Endometrial microvascular endothelial cells (primary cell): ENCODE data around the gene ULK3. TPM values are rescaled to one million over a fixed set of nuclear protein-coding genes. Genes with fewer than 3 reads are reported as not detected.

Experiments
- in situ Hi-C: cut with HindIII; loops from 2 replicates; pipeline ENCODE4 v1.10.0; 2017; ENCODE audit warnings: low sequenced_read_pairs, low pct_unique_long_range_greater_than_20kb; ENCODE audit errors: inconsistent ontology term
- total RNA-seq: library from RNA; depleted of rRNA; stranded (reverse); fragments of >200 nt; gene quantifications from one replicate; pipeline ENCODE4 v1.2.3, GENCODE V29; 2015; ENCODE audit errors: inconsistent ontology term

Gene ULK3
- total RNA-seq, 1 donor from 2014 or later, result 40.2 TPM

DNA sequence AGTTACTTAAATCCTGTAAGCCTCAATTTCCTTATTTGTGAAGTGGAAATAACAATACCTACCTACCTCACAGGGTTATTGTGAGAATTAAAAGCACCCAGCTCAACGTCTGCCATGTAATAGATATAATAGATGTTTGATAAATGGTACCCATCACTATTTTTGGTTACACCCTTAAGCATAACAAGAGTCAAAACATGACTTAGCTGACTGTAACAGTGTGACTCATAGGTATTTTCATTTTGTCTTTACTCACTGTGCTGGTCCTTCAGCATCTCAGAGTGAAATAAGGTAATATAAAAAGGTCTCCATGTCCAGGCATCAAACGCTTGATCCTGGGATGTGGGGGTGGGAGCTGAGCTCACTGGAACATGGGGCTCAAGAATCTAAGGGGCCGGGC, 13.5 kb downstream of the ULK3 start:
- in situ Hi-C loops, result no loop called here

GRCh38 chr15:74828835-74829234, 14.1 kb downstream of the ULK3 start:
- in situ Hi-C loops, result no loop called here

DNA sequence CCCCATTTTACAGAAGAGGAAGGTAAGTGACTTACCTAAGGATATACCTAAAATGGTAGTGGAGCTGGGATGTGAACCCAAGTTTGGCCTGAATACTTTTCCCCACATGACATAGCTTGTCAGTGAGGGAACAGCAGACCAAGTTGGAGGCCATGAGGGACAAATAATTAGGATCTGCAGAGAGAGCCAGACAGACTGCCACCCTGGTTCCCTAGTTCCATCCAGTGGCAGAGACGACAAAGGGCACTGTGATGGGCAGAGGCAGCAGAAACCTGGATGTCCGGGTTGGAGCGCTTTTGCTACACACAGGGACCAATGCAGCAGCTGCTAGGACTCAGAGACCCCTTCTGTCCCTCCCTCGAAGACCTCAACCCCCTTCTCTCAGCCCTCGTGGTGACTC, 15.3 kb downstream of the ULK3 start:
- in situ Hi-C loops, result no loop called here

DNA sequence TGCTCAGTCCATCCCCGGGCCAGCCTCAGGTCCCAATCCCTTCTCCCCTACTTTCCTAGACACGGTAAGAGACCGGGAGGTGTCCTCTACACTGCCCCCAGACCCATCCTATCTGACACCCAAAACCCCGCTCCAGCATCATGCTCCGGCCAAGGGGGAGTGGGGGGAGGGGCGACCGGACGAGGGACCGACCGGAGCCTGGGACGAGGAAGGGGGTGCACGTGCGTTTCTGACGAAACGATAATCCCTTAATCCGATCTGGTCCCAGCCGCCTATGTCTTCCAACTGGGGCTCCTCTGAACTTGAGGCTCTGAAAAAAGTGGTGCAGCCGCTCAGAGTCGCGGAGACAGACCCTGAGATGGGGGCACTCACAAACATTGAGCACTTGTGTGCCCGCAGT, 16.0 kb downstream of the ULK3 start:
- in situ Hi-C loops, result no loop called here

DNA sequence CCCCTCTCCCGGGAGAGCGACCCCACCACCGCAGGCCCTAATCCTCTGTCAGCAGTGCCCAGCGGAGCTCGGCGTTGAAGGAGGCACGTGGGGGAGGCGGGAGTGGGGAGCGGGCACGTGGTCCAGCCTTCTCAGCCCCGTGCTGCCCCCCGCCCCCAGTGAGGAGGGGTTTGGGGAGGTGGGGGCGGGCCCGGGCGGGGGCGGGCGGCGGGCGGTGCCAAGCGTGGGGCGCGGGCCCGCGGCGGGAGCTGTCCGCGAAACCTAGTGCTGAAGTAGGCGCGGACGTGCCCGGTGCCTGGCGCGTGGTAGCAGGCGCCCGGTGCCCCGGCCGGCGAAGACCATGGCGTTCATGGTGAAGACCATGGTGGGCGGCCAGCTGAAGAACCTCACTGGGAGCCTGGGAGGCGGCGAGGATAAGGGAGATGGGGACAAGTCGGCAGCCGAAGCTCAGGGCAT, 16.6 kb downstream of the ULK3 start, which contains the start of gene CPLX3:
TSS of gene CPLX3 (plus strand) at position 264 of the 456 bp plus-strand sequence. CDS start at position 341, 77 bp downstream.
- in situ Hi-C loops, result no loop called here

DNA sequence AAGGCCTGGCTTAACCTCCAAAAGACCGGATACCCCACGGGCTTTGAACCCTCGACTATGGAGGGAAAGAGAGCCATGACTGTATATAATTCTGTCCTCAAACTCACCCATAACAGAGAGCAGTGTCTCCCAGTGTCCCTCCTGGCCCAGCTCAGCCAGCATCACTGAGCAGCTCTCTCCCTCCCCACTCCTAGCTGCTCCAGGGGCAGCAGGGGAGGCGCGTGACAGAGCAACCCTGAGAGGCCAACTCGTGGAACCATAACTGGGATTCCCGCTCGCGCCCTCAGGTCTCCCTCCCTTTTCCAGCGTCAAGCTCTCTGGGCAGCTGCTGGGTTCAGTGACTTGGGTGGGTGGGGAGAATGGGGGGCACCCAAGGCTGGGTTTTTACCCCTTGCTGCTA, 17.1 kb downstream of the ULK3 start:
- in situ Hi-C loops, result no loop called here

DNA sequence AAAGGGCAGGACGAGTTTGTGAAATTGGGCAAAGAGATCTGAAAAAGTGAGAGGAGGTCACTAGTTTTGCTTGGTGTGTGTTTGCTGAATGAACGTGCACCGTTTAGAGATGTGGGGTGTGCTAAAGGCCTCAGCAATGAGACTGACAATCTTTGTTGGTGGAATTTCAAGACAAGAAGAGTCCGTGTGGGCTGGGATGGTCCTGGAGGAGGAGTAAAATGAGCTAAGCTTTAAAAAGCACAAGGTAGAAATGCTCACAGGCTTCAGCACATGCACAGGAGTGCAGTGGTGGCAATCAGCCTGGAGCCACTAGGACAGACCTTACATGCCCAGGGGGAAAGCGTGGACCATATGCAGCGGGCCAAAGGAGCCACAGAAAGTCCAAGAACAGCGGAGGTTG, 18.0 kb downstream of the ULK3 start:
- in situ Hi-C loops, result no loop called here

GRCh38 chr15:74823324-74823723, 19.6 kb downstream of the ULK3 start:
- in situ Hi-C loops, result no loop called here

- in situ Hi-C loops, result no loop called here
Observed at GRCh38 chr15:74822233-74822632, 20.7 kb downstream of the ULK3 start.

GRCh38 chr15:74821790-74822158, 21.2 kb downstream of the ULK3 start:
- in situ Hi-C loops, result no loop called here

DNA sequence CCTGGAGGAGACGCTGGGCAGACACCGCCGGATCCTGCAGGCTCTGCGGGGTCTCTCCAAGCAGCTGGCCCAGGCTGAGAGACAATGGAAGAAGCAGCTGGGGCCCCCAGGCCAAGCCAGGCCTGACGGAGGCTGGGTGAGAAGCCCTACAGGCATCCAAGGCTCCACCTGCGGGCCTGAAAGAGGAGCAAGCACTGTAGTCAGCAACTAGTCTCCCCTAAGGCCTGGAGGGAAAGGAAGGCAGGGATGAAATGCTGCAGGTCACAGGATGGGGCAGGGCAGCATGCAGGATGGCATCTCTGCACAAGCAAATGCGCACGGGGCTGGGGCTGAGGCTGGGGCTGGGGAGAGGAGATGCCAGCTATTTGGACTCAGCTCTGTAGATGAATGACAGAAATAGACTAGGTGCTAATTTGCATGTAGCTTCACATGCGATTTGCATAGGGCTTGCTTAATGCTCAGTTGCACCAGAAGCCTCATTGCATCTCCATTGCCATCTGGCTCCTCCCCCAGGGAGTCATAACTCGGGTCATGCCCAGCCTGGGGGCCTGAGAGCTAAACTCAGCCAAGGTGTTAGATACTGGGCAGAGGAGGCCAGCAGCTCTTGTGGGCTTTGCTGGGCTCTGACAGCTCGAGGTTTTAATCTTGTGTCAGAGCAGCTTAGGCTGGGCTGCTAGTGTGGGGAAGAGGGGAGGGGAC, 21.7 kb downstream of the ULK3 start:
- in situ Hi-C loops, result no loop called here

DNA sequence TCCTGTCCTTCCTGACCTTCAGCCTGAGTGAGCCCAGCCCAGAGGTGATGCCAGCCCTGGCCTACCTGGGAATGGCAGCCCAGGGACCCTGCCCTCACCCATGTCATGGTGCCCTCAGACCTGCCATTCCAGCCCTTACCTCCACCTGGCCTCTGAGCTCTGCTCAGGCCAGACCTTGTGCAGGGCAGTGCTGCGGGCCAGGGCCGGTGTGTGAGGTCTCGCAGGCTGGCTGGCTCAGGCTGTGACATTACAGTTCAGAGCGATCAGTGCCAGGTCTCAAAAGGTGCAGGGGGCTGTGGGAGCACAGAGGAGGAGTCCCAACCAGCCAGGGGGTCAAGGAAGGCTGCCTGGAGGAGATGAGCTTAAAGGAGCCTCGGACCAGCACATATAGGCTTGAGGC, 22.9 kb downstream of the ULK3 start:
- in situ Hi-C loops, result no loop called here

- in situ Hi-C loops, result no loop called here
Observed at GRCh38 chr15:74817370-74817737, 25.6 kb downstream of the ULK3 start.

DNA sequence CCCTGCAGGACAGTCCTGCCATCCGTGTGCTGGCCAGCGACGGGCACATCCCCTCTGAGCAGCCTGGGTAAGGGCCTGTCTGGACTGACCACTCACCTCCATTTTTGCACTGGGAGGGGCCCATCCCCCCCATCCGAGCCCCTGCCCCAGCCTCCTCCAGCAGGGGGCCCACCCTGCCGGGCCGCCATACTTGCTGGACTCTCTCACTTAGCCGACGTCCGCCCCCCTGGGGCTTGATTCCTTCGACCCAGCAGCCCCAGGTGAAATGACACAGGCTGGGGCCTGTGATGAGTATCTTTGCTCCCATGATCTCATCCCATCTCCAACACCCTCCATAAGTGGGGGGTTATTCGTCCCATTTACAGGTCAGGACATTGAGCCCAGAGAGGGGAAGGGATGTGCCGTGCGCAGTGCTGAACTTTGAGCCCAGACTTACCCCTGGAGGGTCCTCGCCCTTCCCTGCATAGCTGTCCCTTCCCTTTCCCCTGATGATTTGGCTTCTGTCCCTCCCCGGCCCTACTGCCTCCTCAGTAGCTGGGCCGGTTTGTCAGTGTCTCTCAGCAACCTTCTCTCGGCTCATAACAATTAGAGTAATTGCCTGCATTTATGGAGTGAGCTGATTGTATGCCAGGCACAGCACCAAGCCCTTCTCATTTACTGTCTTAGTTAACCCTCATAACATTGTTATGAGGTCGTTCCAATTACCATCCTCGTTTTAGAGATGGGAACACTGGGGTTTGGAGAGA, 26.2 kb downstream of the ULK3 start:
- in situ Hi-C loops, result no loop called here

GRCh38 chr15:74815961-74816360, 27.0 kb downstream of the ULK3 start:
- in situ Hi-C loops, result no loop called here

DNA sequence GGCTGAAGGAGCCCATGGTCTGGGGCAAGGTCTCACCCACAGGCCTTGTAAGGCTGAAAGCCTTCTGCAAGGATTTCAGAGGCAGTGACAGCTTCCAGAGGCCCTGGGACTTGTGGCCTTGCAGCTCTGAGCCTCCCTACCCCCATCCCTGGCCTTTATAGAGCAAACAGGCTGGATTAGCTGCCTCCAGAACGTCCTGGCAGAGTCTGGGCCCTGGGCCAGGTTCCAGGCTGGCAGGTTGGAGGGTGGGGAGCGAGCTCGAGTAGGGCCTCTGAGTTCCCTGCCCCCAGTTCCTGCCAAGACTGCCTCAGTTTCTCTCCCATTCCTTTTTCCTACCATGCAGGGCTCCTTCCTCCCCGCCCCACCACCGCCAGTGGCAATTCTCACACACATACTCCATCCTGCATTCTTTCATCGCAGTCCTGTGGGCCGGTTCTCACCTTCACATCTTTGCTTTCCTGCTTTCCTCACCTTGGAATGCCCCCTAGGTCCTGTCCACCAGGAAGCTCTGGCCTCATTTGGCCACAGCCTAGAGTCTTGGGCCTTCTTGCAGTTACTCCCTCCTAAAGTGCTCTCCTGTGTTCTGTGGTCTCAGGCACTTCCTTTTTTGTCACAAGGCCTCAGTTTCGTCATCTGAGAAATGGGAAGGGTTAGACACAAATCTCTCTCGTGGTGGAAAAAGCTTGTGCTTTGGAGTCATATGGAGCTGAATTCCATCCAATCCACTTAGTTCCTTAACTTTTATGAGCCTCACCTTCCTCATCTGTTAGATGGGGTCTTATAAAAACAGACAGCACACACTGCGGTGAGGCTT, 27.6 kb downstream of the ULK3 start:
- in situ Hi-C loops, result no loop called here

- in situ Hi-C loops, result no loop called here
Observed at GRCh38 chr15:74812533-74812932, 30.4 kb downstream of the ULK3 start, which contains the start of gene LMAN1L. Gene LMAN1L, plus strand, starts transcription at chr15:74812835. Its CDS starts 20 bp downstream, at chr15:74812855.

DNA sequence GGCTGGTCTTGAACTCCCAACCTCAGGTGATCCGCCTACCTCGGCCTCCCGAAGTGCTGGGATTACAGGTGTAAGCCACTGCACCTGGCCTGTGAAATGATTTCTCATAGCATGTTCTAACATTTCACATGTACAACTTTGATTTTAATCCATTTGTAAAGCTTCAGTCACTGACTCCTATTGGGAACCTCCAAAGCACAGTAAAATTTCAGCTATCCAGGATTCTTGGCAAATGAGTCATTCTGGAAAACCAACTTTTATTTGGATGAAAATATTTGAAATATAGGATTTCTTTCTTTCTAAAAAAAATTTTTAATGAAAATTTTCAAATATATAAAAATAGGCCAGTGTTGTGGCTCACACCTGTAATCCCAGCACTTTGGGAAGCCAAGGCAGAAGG, 33.0 kb downstream of the ULK3 start:
- in situ Hi-C loops, result no loop called here

DNA sequence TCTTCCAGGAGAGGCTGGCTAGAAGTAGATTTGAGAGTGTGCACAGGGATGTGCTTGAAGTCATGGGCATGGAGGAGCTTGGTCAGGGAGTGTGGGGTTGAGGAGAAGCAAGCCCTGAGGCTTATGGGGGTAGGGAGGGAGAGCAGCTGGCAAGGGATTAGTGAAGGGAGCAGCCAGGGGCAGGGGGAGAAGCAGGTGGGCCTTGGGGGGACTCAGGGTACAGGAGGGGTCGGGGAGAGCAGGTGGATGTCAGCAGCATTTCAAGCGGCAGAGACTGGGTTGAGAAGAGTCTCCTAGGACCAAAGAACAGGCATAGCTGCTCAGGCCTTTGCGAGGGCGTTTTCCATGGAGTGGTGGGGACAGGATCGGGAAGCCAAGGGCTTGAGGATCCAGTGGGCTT, 33.7 kb downstream of the ULK3 start:
- in situ Hi-C loops, result no loop called here

GRCh38 chr15:74808840-74809229, 34.1 kb downstream of the ULK3 start:
- in situ Hi-C loops, result no loop called here
